Sigmoid colon (tissue), 7 donors: ENCODE measurements around the gene SPPL3. TPM values are rescaled to one million over a fixed set of nuclear protein-coding genes. Genes with fewer than 3 reads are reported as not detected.
A peak's percentile ranks its signal among the peaks of the same experiment; 100 is the strongest.
"Not testable (repeated sequence)": the region's sequence is repeated elsewhere in the genome, so short reads cannot be mapped to it uniquely, and the experiment has no call there.

ENCODE experiments used
- DNase-seq: peaks from one replicate; pipeline ENCODE4 v3.0.0-alpha.2; 2019
- H3K27ac ChIP-seq, 4 donors: fragments of 200-600 bp; sonication (generic); one replicate each; pipeline ENCODE4 v1.5.1; 2016 to 2019; ENCODE audit warnings: mild to moderate bottlenecking in 1 of 4
- H3K27me3 ChIP-seq, 3 donors: fragments of 200-600 bp; sonication (generic); one replicate each; pipeline ENCODE4 v1.5.1; 2019; ENCODE audit warnings: mild to moderate bottlenecking in 1 of 3
- H3K36me3 ChIP-seq, 4 donors: fragments of 200-600 bp; sonication (generic); one replicate each; pipeline ENCODE4 v1.5.1; 2016 to 2019
- H3K4me1 ChIP-seq, 4 donors: fragments of 200-600 bp; sonication (generic); one replicate each; pipeline ENCODE4 v1.5.1; 2017 to 2019
- H3K4me3 ChIP-seq, 4 donors: fragments of 200-600 bp; sonication (generic); one replicate each; pipeline ENCODE4 v1.5.1; 2017 to 2019; ENCODE audit warnings: mild to moderate bottlenecking in 2 of 4, moderate library complexity in 1 of 4
- H3K9me3 ChIP-seq, 4 donors: fragments of 200-600 bp in 3 of 4; sonication (generic) in 3 of 4; one replicate each; pipeline versions ENCODE4 v1.5.1 to v1.6.1; 2013 to 2019
- EP300 ChIP-seq, 4 donors: sonication (generic); formaldehyde crosslinking; IDR thresholded peaks; one replicate each; pipeline ENCODE4 v1.6.1; 2017; ENCODE audit warnings: antibody characterized with exemption in 4 of 4
- POLR2A ChIP-seq, 2 donors: fragments of 450-650 bp; IDR thresholded peaks; one replicate each; pipeline ENCODE4 v1.6.1; 2016; ENCODE audit warnings: antibody characterized with exemption in 2 of 2, mild to moderate bottlenecking in 2 of 2, moderate library complexity in 2 of 2
- POLR2AphosphoS5 ChIP-seq, 4 donors: sonication (generic); formaldehyde crosslinking; IDR thresholded peaks; one replicate each; pipeline ENCODE4 v1.6.1; 2017; ENCODE audit warnings: antibody characterized with exemption in 4 of 4
- WGBS, 2 donors: extraction: QIAGEN DNeasy Blood & Tissue Kit; methylation state at CpG; one replicate each; pipeline ENCODE4 v1.1.7; 2013; 5-methylcytosine and 5-hydroxymethylcytosine counted together
- intact Hi-C: fragments of 100-400 bp; cut with DNase I; formaldehyde crosslinking; loops from one replicate; pipeline ENCODE4 v1.15.1; 2023
- polyA plus RNA-seq, 3 donors: library from polyadenylated mRNA; stranded (reverse); fragments of 200-250 nt; gene quantifications; one replicate each; pipeline ENCODE4 v1.2.3, GENCODE V29; 2013
- total RNA-seq, 4 donors: library from RNA; depleted of rRNA; stranded (reverse); fragments of >200 nt; gene quantifications; one replicate each; pipeline ENCODE4 v1.1.0, GENCODE V29; 2016
- TF ChIP-seq, protein P1 (sequence below), 4 experiments: fragments of 450-650 bp in 3 of 4; fragments of 200-600 bp in 1 of 4; IDR thresholded peaks; one replicate each; pipeline ENCODE4 v1.5.1; 2016 to 2019; ENCODE audit warnings: antibody characterized with exemption in 4 of 4, mild to moderate bottlenecking in 3 of 4, moderate library complexity in 2 of 4
- donor health status: healthy with polysubstance abuse.
- donor health status: Bipolar disorder and iron deficiency.
- donor health status: healthy.

SPPL3 gene, protein sequence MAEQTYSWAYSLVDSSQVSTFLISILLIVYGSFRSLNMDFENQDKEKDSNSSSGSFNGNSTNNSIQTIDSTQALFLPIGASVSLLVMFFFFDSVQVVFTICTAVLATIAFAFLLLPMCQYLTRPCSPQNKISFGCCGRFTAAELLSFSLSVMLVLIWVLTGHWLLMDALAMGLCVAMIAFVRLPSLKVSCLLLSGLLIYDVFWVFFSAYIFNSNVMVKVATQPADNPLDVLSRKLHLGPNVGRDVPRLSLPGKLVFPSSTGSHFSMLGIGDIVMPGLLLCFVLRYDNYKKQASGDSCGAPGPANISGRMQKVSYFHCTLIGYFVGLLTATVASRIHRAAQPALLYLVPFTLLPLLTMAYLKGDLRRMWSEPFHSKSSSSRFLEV
- 10 to 100 TPM; 17.1 to 28.0 (median 19.3) TPM for total RNA-seq
- polyA plus RNA-seq = 10 to 100 TPM in 2 of 3 donors, 1 to 10 TPM in 1; 8.6 to 24.7 (median 12.6) TPM

DNA sequence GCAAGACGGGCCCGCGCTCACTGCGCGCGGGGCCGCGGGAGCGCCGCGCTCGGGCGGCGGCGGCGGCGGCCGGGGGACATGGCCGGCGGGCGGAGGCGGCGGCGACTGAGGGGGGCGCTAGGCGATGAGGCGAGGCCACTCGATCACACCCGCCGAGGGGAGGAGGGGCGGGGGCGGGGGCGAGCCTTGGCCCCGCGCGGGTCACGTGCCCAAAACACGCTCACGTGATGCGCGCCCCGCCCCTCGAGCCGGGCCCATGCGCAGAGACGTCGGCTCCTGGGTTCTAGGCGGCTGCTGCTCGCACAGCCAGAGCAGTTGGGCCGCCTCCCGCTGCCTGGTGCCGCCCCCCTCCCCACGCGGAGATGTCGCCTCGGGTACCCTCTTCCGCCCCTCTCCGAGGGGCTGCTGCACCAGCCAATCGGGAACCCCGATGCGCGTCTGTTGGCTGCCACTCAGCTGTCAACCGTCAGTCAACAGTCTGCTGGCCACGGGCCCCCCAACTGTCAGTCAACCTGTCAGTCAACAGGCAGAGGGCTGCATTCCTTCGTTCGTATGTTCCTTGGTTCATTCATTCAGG, at the start of gene SPPL3:
TSS of gene SPPL3 (minus strand) at position 162 of the 577 bp plus-strand sequence. CDS start 491 bp downstream, outside the sequence.
- Histone ChIP-seq H3K4me1 (peaks cover 0 to 25% (median 18%) of the 10 kb centered on the region in 4 donors), H3K27ac (peak within 1 kb of the TSS; percentile 84 to 96 (median 89)), H3K9me3 (no peaks in the 10 kb centered on the region), H3K27me3 (no peaks in the 10 kb centered on the region), H3K4me3 (peak within 1 kb of the TSS; percentile 72 to 100 (median 92)), H3K36me3 (peaks cover 0 to 4% (median 0%) of the 10 kb centered on the region in 4 donors)
- peak; percentile 27 to 45 for TF ChIP-seq POLR2A (IDR thresholded peaks at IDR 0.05)
- peak; percentile 58 to 89 (median 80) for TF ChIP-seq POLR2AphosphoS5 (IDR thresholded peaks at IDR 0.05)
- peak in 1 of 4 donors; percentile 28 for TF ChIP-seq EP300 (IDR thresholded peaks at IDR 0.05)
- TF ChIP-seq, protein P1, sequence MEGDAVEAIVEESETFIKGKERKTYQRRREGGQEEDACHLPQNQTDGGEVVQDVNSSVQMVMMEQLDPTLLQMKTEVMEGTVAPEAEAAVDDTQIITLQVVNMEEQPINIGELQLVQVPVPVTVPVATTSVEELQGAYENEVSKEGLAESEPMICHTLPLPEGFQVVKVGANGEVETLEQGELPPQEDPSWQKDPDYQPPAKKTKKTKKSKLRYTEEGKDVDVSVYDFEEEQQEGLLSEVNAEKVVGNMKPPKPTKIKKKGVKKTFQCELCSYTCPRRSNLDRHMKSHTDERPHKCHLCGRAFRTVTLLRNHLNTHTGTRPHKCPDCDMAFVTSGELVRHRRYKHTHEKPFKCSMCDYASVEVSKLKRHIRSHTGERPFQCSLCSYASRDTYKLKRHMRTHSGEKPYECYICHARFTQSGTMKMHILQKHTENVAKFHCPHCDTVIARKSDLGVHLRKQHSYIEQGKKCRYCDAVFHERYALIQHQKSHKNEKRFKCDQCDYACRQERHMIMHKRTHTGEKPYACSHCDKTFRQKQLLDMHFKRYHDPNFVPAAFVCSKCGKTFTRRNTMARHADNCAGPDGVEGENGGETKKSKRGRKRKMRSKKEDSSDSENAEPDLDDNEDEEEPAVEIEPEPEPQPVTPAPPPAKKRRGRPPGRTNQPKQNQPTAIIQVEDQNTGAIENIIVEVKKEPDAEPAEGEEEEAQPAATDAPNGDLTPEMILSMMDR (IDR thresholded peaks at IDR 0.05) = no peak
- peak; percentile 95 for DNase-seq
- intact Hi-C loops = loop anchor here (5.0 kb wide), 1 partner anchor 72 kb away; no protein-coding TSS in a partner anchor
- 1% methylated on average over 66 of the region's 66 CpGs for WGBS, 2 donors

DNA sequence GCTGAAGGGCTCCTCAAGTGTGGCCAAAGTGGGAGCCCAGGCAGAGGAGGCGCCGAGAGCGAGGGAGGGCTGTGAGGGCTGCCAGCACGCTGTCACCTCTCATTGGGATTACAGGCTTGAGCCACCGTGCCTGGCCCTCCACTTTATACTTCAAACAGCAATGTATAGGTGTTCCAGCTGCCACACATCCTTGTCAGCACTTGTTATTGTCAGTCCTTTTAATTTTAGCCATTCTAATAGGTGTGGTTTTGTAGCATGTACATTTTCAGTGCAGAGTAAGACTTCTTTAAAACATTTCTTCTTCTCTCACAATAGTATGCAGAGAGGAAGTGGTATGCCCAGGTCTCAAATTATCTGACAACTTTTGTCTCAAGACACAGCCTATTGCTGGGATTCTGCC, 46.6 kb upstream of the SPPL3 start:
- Histone ChIP-seq H3K27ac (no peak overlapping the region), H3K4me3 (no peak overlapping the region), H3K9me3 (no peaks in the 10 kb centered on the region), H3K36me3 (no peaks in the 10 kb centered on the region), H3K27me3 (no peaks in the 10 kb centered on the region), H3K4me1 (no peaks in the 10 kb centered on the region)
- TF ChIP-seq EP300 (IDR thresholded peaks at IDR 0.05) (no peak), POLR2A (IDR thresholded peaks at IDR 0.05) (no peak), POLR2AphosphoS5 (IDR thresholded peaks at IDR 0.05) (no peak)
- TF ChIP-seq, protein P1 (IDR thresholded peaks at IDR 0.05) = no peak
- no peak for DNase-seq
- intact Hi-C loops = no loop called here
- WGBS, 2 donors = 93 to 98% methylated on average over 5 of the region's 5 CpGs

DNA sequence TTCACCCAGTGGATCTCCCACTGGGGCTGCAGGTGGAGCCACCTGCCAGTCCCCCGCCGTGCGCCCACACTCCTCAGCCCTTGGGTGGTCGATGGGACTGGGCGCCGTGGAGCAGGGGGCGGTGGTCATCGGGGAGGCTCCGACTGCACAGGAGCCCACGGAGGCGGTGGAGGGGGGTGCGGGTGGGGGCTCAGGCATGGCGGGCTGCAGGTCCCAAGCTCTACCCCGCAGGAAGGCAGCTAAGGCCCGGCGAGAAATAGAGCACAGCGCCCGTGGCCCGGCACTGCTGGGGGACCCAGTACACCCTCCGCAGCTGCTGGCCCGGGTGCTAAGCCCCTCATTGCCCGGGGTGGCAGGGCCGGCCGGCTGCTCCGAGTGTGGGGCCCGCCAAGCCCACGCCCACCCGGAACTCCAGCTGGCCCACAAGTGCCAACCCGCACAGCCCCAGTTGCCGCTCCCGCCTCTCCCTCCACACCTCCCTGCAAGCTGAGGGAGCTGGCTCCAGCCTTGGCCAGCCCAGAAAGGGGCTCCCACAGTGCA, 46.2 kb upstream of the SPPL3 start:
- intact Hi-C loops, H3K27me3 ChIP-seq, H3K4me1 ChIP-seq, H3K9me3 ChIP-seq, H3K27ac ChIP-seq, H3K4me3 ChIP-seq, DNase-seq, H3K36me3 ChIP-seq: not testable (repeated sequence)
- 97% methylated on average over 31 of the region's 31 CpGs for WGBS, 2 donors

DNA sequence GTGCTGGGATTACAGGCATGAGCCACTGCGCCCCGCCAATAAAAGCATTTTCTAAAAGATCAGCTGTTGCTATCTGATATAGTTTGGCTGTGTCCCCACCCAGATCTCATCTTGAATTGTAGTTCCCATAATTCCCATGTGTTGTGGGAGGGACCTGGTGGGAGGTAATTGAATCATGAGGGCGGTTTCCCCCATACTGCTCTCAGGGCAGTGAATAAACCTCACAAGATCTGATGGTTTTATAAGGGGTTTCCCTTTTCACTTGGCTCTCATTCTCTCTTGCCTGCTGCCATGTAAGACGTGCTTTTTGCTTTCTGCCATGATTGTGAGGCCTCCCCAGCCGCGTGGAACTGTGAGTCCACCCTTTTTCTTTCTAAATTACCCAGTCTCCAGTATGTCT, 41.4 kb upstream of the SPPL3 start:
- H3K4me3 ChIP-seq, H3K4me1 ChIP-seq, H3K27me3 ChIP-seq, H3K9me3 ChIP-seq, H3K36me3 ChIP-seq, H3K27ac ChIP-seq, intact Hi-C loops, DNase-seq: not testable (repeated sequence)
- WGBS, 2 donors = 68 to 80% methylated on average over 6 of the region's 6 CpGs

DNA sequence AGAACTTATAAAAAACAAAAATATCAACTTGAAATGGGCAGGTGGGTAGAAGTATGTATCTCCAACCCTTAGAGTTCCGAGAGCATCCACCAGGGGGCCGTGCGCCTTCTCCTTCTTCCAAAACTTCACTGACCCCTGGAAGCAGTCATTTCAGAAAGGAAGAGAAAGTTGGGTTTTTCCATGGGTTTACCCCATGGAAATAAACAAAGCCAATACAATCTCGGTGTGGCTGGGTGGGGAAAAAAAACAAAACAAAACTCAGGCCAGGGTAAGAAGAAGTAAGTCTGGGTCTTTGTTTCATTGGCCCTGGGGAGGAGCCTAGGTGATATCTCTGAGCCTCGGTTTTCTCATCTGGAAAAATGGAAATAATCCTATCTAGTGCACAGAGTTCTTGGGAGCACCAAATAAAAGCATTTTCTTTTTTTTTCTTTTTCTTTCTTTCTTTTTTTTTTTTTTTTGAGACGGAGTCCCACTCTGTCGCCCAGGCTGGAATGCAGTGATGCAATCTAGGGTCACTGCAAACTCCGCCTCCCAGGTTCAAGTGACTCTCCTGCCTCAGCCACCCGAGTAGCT, 40.6 kb upstream of the SPPL3 start:
- TF ChIP-seq, protein P1 (IDR thresholded peaks at IDR 0.05) = peak in 3 of 4 experiments; percentile 49 to 64 (median 51)
- TF ChIP-seq POLR2AphosphoS5 (IDR thresholded peaks at IDR 0.05) = no peak
- WGBS, 2 donors = 46 to 53% methylated on average over 9 of the region's 9 CpGs

More for the DNA sequence above, 40.6 kb upstream of the SPPL3 start:
- Histone ChIP-seq H3K9me3 (no peaks in the 10 kb centered on the region), H3K27ac (no peak overlapping the region), H3K27me3 (no peaks in the 10 kb centered on the region), H3K4me1 (no peaks in the 10 kb centered on the region), H3K4me3 (no peak overlapping the region), H3K36me3 (no peaks in the 10 kb centered on the region)
- no peak for DNase-seq
- intact Hi-C loops = no loop called here
